Aorta (tissue), 5 donors: Measurements from ENCODE around the gene PTPRU. TPM values are rescaled to one million over a fixed set of nuclear protein-coding genes. Genes with fewer than 3 reads are reported as not detected.

Source experiments
- ATAC-seq: fragments of 200-7000 bp; cut with Tn5 transposase; one replicate; pipeline ENCODE4 v1.9.1; 2022; ENCODE audit warnings: moderate library complexity; ENCODE audit not compliant: low FRiP score
- DNase-seq, 2 donors: peaks; one replicate each; pipeline ENCODE4 v3.0.0-alpha.2; 2020
- H3K27ac ChIP-seq, 2 donors: one replicate each; pipeline ENCODE4 v1.5.1; 2013; ENCODE audit warnings: low read length in 2 of 2, mild to moderate bottlenecking in 2 of 2, moderate library complexity in 2 of 2, control low read depth in 1 of 2, inconsistent platforms in 1 of 2, low read depth in 1 of 2
- H3K27me3 ChIP-seq, 2 donors: one replicate each; pipeline ENCODE4 v1.6.1; 2013; ENCODE audit warnings: control low read depth in 1 of 2, low read length in 1 of 2, mild to moderate bottlenecking in 1 of 2, moderate library complexity in 1 of 2; ENCODE audit not compliant: insufficient read depth in 2 of 2, control insufficient read depth in 1 of 2
- H3K36me3 ChIP-seq, 2 donors: one replicate each; pipeline ENCODE4 v1.6.1; 2013; ENCODE audit warnings: control low read depth in 1 of 2, low read length in 1 of 2, mild to moderate bottlenecking in 1 of 2; ENCODE audit not compliant: insufficient read depth in 2 of 2, control insufficient read depth in 1 of 2
- H3K4me1 ChIP-seq, 2 donors: one replicate each; pipeline ENCODE4 v1.6.1; 2013; ENCODE audit warnings: low read length in 2 of 2, control low read depth in 1 of 2, mild to moderate bottlenecking in 1 of 2, moderate library complexity in 1 of 2; ENCODE audit not compliant: insufficient read depth in 2 of 2, control insufficient read depth in 1 of 2
- H3K4me3 ChIP-seq, 2 donors: one replicate each; pipeline ENCODE4 v1.5.1; 2013; ENCODE audit warnings: low read length in 2 of 2, control low read depth in 1 of 2, mild to moderate bottlenecking in 1 of 2
- H3K9me3 ChIP-seq: one replicate; pipeline ENCODE4 v1.6.1; 2013; ENCODE audit warnings: mild to moderate bottlenecking, low read length; ENCODE audit not compliant: control insufficient read depth
- WGBS, 2 donors: extraction: QIAGEN DNeasy Blood & Tissue Kit; methylation state at CpG; one replicate each; pipeline ENCODE4 v1.1.7; 2013; 5-methylcytosine and 5-hydroxymethylcytosine counted together
- intact Hi-C, 2 donors: fragments of 100-400 bp; cut with DNase I; formaldehyde crosslinking; loops; one replicate each; pipeline versions ENCODE4 v1.14.2 to v1.15.0; 2022
- polyA plus RNA-seq, 2 donors: library from polyadenylated mRNA; stranded (reverse); fragments of 200-250 nt; gene quantifications; one replicate each; pipeline ENCODE4 v1.2.3, GENCODE V29; 2013
- total RNA-seq, 2 donors: library from RNA; stranded (reverse); fragmentation: NEBNext Ultra II Directional; extraction: Animal tissue kit (Norgen Biotek cat#: 25700); gene quantifications; one replicate each; pipeline ENCODE4 v1.2.1, GENCODE V29; 2021
- donor health status: healthy with polysubstance abuse.
- donor health status: Bipolar disorder and iron deficiency.
- donor health status: DM: no; HTN: no; CAD: no.
- donor health status: DM: no; HTN: no; CAD: no.
- donor health status: DM: yes; HTN: yes; CAD: no.

The PTPRU gene
- total and polyA plus RNA-seq, 4 donors, result 8.1 to 35.3 (median 13.2) TPM

DNA sequence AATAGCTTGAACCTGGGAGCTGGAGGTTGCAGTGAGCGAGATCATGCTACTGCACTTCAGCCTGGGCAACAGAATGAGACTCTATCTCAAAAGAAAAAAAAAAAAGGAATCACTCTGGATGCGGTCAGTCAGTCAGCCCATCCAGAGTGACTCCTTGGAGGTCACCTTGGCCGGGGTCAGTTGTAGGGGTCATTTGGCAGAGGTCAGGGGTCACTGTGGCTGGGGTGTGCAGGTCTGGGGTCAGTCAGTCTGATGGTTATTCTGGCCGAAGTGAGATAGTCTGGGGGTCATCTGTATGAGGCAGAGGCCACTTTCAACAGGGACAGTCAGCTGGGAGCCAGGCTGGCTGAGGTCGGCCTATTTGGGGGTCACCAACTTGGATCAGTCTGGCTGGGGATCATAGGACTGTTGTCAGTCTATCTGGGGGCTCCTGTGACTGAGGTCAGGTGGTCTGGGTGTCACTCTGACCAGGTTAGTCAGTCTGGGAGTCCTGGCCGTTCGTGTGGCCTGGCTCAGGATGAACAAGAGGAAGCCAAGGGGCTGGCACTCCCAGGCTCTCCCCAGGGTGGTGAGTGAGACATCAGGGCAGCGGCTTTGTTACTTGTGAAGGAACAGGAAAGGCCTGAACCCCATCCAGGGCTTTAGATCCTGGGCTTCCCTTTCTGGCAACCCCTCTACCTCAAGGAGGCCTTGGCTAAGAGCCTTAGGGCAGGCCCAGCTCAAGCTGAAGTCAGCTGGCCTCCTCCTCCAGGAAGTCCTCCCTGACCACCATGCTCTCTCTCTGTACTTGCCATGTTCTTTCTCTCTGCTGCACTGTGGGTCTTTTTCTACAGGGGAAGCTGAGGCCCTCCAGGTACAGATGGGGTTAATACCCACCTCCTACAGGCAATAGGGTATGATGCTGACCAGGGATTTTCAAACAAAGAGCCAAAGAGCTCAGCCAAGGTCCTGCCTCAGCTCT is 15.1 kb downstream of the PTPRU start:
- DNase-seq (peak in 1 of 2 donors; percentile 57), ATAC-seq (no peak)
- H3K27ac ChIP-seq, result no peak overlapping the region
- 79 to 80% methylated on average over 8 of the region's 8 CpGs for WGBS, 2 donors
- no peak overlapping the region for H3K4me3 ChIP-seq
- H3K27me3 ChIP-seq, result no peaks in the 10 kb centered on the region
- no peaks in the 10 kb centered on the region for H3K9me3 ChIP-seq
- peaks cover 0 to 2% of the 10 kb centered on the region in 2 donors for H3K36me3 ChIP-seq
- no peaks in the 10 kb centered on the region for H3K4me1 ChIP-seq
- intact Hi-C loops, result no loop called here

DNA sequence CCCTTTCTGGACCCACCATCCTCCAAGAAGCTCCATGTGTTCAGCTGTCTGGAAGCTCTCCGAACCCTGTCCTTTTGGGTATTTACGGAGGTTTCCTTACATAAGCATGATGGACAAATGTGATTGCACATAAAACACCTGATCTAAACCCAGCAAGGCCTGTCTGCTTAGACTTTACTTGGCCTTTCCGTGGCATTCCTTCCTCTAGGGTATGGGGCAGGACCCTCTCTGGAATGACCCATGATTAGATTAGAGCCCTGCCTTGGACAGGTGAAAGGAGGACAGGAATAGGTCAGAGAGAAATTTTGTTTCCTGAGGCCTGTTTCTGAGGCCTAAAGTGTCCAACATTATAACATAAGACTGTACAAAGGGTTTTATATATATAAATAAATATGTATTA is 16.9 kb downstream of the PTPRU start:
- Histone ChIP-seq H3K36me3 (peaks cover 0 to 2% of the 10 kb centered on the region in 2 donors), H3K27me3 (no peaks in the 10 kb centered on the region), H3K4me3 (no peak overlapping the region), H3K27ac (no peak overlapping the region), H3K9me3 (no peaks in the 10 kb centered on the region), H3K4me1 (no peaks in the 10 kb centered on the region)
- DNase-seq (no peak), ATAC-seq (no peak)
- WGBS, 2 donors, result 97 to 99% methylated on average over 3 of the region's 3 CpGs
- intact Hi-C loops, result no loop called here

DNA sequence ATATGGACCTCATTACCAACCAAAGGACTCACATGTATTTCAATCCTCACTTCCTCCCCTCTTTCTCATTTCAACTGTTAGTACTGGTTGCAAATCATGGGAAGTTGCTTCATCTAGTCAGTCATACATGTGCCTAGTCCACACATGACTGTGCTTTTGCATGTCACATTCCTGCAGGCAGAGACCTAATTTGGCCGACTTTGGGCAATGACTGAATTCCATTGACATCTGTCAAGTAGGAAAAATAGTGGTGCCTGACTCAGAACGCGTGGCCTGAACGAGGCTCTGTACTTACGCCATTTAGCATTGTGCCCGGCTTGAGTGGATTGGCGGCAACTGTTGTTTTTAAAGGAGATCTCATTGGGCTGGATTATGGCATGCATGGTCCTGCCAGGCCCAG is 18.0 kb downstream of the PTPRU start:
- 76 to 77% methylated on average over 7 of the region's 7 CpGs for WGBS, 2 donors

DNA sequence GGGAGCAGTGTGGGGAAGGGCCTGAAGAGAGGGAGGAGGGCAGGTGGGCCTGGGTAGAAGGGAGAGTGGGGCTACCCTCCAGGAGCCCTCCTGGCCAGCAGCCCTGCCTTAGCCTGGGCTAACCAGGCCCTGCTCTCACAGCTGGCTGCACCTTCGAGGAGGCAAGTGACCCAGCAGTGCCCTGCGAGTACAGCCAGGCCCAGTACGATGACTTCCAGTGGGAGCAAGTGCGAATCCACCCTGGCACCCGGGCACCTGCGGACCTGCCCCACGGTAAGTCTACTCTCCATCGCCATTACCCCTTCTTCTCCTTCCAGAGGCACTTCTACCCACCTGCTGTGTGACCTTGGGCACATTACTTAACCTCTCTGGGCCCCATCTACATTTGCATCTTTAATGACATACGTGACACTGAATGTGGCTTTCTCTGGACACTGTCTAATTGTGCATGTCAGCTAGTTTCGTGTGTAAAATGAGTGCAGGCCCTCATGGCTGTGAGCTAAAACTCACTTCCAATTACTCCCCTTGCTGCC is 18.9 kb downstream of the PTPRU start:
- ATAC-seq (no peak), DNase-seq (no peak)
- Histone ChIP-seq H3K9me3 (no peaks in the 10 kb centered on the region), H3K27me3 (no peaks in the 10 kb centered on the region), H3K36me3 (peaks cover 0 to 2% of the 10 kb centered on the region in 2 donors), H3K4me3 (no peak overlapping the region), H3K27ac (no peak overlapping the region), H3K4me1 (no peaks in the 10 kb centered on the region)
- intact Hi-C loops, result no loop called here
- 91 to 94% methylated on average over 9 to 10 of the region's 10 CpGs for WGBS, 2 donors

More for the DNA sequence above, 18.0 kb downstream of the PTPRU start:
- Histone ChIP-seq H3K27ac (no peak overlapping the region), H3K4me1 (no peaks in the 10 kb centered on the region), H3K27me3 (no peaks in the 10 kb centered on the region), H3K9me3 (no peaks in the 10 kb centered on the region), H3K36me3 (peaks cover 0 to 2% of the 10 kb centered on the region in 2 donors), H3K4me3 (no peak overlapping the region)
- DNase-seq (peak in 1 of 2 donors; percentile 46), ATAC-seq (no peak)
- intact Hi-C loops, result no loop called here

DNA sequence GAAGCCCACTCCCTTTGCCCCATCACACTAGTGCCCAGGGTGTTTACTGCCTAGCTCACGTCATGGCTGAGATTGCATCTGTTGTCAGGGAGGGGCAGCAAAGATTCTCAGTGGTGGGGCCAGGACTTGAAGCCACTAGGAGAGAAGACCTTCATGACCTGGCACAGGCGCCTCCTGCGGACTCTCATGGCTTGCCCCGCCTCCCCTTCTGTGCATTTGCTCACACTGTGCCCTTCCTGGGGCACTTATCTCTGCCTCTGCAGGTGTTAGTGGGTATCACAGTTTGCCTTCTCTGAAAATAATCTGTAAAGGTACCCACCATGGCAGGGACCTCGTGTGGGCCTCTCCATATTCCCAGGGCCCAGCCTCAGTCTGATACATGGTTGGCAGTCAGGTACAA is 20.1 kb downstream of the PTPRU start:
- 90 to 94% methylated on average over 5 of the region's 5 CpGs for WGBS, 2 donors
- Histone ChIP-seq H3K27ac (no peak overlapping the region), H3K4me3 (no peak overlapping the region), H3K9me3 (no peaks in the 10 kb centered on the region), H3K36me3 (peaks cover 0 to 2% of the 10 kb centered on the region in 2 donors), H3K27me3 (no peaks in the 10 kb centered on the region), H3K4me1 (no peaks in the 10 kb centered on the region)
- DNase-seq (no peak), ATAC-seq (no peak)
- intact Hi-C loops, result no loop called here

DNA sequence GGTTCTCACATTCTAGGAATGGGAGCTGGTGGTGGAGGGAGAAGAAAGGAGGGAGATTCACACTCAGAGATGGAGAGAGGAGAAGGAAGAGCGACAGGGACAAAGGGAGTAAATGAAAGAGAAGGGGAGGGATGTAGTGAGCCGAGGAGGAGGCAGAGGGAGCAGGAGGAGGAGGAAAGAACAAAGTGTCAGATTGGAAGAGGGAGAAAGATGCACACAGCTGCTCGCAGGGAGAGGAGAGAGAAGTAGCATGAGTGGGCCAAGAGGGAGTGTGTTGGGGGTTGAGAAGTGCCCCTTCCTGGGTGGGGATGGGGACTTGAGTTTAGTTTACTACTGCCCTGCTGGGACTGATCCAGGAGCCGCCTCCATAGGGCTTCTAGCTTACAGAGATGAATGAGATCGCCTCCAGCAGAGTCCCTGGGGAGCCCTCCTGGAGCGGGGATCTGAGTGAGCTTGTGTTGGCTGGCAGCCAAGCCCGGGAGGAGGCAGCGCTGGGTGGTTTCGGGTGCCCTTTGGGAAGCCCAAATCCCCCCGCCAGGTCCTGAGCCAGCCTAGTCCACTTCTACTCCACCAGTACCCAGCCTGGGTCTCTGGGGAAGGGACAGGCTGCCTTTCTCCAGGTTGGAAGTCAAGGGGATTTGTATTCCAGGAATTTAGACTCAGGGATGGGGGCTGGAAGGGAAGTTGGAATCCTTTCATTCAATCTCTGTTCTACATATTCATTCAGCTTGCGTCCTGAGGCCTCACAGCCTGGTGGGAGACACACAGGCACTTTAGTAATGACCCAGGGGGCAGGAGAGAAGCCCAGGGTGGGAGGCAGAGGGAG is 20.9 kb downstream of the PTPRU start:
- no peaks in the 10 kb centered on the region for H3K9me3 ChIP-seq
- intact Hi-C loops, result no loop called here
- no peaks in the 10 kb centered on the region for H3K4me1 ChIP-seq
- WGBS, 2 donors, result 11 to 18% methylated on average over 11 of the region's 11 CpGs
- DNase-seq (peak in 1 of 2 donors; percentile 82), ATAC-seq (no peak)
- no peak overlapping the region for H3K4me3 ChIP-seq
- no peak overlapping the region for H3K27ac ChIP-seq
- H3K36me3 ChIP-seq, result peaks cover 0 to 2% of the 10 kb centered on the region in 2 donors
- no peaks in the 10 kb centered on the region for H3K27me3 ChIP-seq

DNA sequence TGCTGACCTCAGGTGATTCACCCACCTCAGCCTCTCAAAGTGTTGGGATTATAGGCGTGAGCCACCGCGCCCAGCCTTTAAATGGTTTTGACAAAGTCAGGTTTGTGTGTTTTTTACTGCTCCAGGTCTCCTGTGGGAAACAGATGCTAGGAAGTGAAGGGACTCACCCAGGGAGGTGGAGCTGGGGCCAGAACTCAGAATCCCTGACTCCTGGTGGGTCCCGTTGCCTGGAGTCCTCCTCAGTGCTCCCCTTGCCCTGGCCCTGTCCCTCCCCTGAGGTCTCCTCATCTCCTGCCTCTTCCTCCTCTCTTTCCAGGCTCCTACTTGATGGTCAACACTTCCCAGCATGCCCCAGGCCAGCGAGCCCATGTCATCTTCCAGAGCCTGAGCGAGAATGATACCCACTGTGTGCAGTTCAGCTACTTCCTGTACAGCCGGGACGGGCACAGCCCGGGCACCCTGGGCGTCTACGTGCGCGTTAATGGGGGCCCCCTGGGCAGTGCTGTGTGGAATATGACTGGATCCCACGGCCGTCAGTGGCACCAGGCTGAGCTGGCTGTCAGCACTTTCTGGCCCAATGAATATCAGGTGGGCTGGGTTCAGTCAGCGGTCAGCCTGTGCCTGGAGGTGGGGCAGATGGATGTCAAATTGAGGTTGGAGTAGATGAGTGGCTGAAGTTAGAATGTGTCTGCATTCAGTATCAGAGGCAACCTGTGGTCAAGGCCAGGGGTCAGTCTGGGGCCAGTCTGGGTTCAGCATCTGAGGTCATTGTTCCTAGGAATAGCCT is 22.1 kb downstream of the PTPRU start:
- 95 to 97% methylated on average over 16 of the region's 16 CpGs for WGBS, 2 donors
- intact Hi-C loops, result no loop called here

More for the DNA sequence above, 22.1 kb downstream of the PTPRU start:
- no peak for ATAC-seq
- peak in 1 of 2 donors; percentile 48 for DNase-seq
- Histone ChIP-seq H3K27me3 (no peaks in the 10 kb centered on the region), H3K4me1 (no peaks in the 10 kb centered on the region), H3K27ac (no peak overlapping the region), H3K9me3 (no peaks in the 10 kb centered on the region), H3K4me3 (no peak overlapping the region), H3K36me3 (peaks cover 0 to 2% of the 10 kb centered on the region in 2 donors)
